ENCODE results near the gene TAF6L. TPM values are rescaled to one million over a fixed set of nuclear protein-coding genes. Genes with fewer than 3 reads are reported as not detected.
"Not testable (repeated sequence)": the region's sequence is repeated elsewhere in the genome, so short reads cannot be mapped to it uniquely, and the experiment has no call there.

Gene TAF6L, protein sequence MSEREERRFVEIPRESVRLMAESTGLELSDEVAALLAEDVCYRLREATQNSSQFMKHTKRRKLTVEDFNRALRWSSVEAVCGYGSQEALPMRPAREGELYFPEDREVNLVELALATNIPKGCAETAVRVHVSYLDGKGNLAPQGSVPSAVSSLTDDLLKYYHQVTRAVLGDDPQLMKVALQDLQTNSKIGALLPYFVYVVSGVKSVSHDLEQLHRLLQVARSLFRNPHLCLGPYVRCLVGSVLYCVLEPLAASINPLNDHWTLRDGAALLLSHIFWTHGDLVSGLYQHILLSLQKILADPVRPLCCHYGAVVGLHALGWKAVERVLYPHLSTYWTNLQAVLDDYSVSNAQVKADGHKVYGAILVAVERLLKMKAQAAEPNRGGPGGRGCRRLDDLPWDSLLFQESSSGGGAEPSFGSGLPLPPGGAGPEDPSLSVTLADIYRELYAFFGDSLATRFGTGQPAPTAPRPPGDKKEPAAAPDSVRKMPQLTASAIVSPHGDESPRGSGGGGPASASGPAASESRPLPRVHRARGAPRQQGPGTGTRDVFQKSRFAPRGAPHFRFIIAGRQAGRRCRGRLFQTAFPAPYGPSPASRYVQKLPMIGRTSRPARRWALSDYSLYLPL
- 10.3 TPM for total RNA-seq

DNA sequence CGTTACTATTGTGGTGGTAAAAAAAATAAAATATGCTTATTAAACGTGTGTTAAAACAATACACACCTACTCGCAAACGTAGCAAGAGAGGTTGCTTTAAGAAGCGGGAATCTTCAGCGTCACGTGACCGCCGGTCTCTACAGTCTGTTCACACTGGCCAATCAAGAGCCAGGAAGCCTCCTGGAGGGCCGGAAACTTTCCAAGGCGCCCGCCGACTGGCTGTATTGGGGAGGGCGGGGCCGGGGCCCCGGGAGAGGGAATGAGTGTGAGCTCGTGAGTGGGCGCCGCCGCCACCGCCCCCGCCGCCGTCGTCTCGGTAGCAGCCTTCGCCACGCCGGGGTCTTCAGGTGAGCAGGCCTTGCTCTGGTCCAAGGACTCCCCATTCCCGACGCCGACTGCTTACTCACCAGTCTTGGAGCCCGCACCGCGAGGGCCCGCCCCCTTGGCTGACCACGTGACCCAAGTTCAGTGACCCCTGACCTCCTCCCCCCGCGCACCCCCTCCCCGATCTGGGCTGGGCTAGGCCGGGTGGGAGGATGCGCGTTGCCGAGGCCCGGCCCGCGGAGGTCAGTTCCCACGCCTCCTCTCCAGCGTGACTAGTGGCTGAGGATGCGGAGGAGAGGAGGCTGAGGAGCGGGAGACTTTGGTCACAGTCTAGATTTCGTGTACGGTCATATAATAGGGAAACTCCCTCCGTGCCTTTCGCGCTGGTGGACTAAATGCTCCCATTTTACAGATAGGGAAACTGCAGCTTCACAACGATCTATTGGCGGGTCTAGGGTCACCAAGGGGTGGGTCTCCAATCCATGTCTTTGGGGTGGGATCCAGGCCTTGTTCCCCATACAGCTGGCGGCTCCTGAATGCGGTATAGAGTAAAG is at the start of gene TAF6L:
Gene TAF6L, plus strand, starts transcription at position 253 of the 878 bp plus-strand sequence. CDS start 4,388 bp downstream, outside the sequence.
- ATAC-seq, result peak; percentile 96

- ATAC-seq, result no peak
Observed at GRCh38 chr11:62721994-62722393, 49.2 kb upstream of the TAF6L start.

- no peak for ATAC-seq
Observed at GRCh38 chr11:62724171-62724570, 47.0 kb upstream of the TAF6L start.

GRCh38 chr11:62725646-62726045 is 45.5 kb upstream of the TAF6L start:
- no peak for ATAC-seq

DNA sequence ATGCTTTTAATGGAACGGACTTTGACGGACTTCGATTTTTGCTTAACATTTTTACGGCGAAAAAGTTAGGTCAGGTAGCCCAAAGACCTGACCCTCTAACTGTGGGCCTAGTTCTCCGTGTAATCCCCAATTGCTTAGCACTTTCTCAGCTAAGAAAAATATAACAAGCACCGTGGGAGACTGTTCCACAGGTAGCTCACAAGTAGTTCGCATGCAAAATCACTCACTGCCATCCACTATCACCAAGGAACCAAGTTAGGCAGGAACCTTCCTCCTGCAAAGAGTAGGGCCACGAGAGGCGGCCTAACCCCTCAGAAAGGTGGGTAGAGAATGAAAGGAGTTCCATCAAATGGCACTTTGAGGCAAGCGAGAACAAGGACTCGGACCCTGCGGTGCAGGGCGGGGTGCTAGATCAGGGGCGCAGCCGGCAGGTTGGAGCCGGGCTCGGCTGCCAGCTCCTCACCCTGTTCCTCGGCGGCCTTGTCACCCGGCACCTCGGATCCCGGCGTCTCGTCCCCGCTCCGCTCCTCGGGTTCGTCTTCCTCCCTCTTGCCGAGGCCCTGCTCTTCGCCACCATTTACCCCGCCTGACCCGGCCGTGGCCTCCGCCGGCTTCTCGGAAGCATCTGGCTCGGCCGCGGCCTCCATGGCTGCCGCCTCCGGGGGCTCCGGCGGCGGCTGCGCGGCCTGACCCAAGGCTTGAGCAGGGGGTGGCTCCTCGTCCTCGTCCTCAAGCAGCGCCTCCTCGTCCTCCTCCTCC is 44.9 kb upstream of the TAF6L start:
- no peak for ATAC-seq

DNA sequence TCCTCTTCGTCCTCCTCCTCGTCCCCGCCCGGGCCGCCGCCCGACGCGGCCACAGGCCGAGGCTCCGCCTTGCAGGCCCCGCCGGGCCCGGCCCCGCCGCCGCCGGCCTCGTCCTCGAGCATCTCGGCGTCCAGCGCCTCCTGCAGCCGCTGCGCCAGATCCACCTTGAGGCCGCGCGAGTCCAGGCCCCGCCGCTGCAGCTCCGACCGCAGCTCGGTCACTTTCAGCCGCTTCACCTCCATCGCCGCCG is 44.4 kb upstream of the TAF6L start:
- ATAC-seq, result peak; percentile 22

DNA sequence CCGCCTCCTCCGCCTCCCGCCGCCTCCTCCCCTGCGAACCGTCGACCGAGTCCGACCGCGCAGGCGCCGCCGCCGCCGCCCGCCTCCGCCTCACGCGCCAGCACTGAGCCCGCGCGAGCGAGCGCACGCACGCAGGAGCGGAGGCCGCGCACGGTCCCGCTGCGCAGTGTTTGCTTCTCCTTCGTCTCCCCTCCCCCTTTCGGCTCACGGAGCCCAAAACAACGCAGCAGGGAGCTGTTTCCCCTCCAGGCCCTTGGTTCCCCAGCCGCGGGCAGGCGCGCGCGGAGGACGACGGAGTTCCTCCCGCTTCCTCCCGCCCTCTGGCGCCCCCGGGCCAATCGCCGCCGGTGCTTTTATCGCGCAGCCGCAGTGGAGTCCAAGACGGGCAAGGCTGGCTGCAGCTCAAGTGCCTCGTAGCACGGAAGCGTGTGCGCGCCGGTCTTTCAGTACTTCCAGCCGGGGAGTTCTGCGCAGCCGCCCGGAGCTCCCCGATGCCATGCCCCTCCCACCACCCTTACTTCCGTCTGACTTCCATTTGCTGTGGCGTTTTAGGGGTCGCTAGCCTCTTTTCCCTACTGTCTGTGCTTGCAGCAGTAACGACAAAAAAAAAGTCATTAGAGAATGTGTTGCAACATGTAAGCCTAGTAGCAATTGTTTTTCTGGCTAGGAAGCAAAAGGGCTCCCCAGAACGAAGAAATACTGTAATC is 43.9 kb upstream of the TAF6L start, which contains the start of gene HNRNPUL2:
Gene HNRNPUL2, minus strand, starts transcription at position 293 of the 707 bp plus-strand sequence. CDS start 301 bp downstream, outside the sequence.
- ATAC-seq, result peak; percentile 94

DNA sequence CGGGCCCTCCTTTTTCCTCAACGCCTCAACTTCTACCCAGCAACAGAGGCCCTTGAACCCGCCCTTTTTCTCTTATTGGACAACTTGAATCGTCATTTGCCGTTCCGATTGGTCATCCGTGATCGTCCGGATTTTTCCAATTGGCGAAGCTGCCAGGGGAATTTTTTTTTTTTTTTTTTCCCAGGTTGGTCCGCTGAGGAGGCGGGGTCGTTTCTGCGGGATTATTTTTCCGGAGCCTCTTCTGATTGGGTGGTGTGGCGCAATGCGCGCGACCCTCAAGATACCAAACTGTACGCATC is 43.4 kb upstream of the TAF6L start:
- peak; percentile 74 for ATAC-seq

DNA sequence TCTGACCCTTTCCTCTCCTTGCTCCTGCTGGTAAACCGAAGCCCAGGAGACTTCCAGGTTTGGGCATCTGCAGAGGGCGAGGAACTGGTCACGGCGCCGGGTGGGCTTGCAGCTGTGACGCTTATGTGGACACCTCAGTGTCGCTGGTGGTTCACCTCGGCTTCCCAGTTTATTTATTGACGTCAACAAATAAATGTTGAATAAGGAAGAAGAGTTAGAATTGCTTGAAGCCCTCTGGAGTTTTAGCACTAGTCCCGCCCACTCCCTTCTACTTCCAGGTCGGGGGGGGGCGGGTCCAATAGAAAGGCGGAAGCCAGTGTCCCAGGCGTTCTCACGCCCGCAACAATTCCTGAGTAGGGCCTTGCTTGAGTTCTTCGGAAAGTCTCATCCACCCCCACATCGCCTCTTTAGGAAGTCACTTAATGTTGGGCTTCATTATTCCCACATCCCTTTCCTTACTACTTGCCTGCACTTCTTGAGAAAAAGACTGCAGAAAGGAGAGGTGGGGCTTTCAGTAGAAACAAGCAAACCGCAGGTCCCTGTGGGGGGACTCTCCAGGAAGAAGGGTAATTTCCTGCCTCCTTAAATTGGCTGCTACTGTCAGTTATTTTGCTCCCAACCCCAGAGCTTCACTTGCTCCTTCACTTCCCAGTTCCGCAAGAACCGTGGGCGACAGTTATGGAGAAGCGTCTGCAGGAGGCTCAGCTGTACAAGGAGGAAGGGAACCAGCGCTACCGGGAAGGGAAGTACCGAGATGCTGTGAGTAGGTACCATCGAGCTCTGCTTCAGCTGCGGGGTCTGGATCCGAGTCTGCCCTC is 42.8 kb upstream of the TAF6L start, which contains the start of gene TTC9C:
Gene TTC9C, plus strand, starts transcription at position 316 of the 818 bp plus-strand sequence. Its CDS starts 363 bp downstream, at position 679.
- ATAC-seq, result peak; percentile 55

- ATAC-seq, result not testable (repeated sequence)
Observed at GRCh38 chr11:62730076-62730475, 41.1 kb upstream of the TAF6L start.

- ATAC-seq, result peak; percentile 35
Observed at GRCh38 chr11:62732830-62733229, 38.4 kb upstream of the TAF6L start.

DNA sequence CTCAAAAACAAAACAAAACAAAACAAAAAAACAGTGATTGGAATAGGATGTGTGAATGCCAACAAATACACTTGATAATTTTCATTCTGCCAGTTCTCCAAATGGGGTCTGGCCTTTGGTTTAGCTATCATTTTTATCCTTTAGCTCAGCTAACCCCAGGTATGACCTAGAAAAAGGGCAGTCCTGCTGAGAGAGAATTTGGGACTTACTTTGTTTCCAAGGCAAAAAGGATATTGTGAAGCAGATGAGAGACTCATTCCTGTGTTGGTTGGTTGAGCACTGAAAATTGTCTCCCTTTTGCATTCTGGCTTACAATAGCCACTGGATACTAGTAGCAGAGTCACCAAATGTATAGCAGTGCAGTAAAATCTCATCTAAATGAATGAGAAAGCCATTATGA is 34.0 kb upstream of the TAF6L start:
- no peak for ATAC-seq

DNA sequence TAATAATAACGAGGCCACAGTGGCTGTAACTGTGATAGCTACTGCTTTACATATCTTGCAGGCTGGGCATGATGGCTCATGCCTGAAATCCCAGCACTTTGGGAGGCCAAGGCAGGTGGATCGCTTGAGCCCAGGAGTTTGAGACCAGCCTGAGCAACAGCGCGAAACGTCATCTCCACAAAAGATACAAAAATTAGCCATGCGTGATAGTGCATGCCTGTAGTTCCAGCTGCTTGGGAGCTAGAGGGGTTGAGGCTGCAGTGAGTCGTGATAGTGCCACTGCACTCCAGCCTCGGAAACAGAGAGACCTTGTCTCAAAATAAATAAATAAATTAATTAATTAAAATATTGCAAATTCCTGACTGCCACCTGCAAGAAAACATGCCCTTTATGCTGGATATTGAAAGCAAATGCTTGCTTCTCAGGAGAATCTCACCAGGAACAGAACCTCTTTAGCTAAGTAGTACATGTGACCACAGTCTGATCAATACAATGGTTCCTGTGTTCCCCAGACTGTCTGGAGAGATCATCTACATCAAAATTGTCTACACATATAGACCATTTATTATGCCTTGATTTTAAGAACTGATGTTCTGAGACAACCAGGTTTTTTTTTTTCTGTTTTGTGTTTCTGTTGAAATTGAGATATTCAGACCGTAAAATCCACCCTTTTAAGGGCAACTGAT is 23.6 kb upstream of the TAF6L start:
- no peak for ATAC-seq

GRCh38 chr11:62749931-62750330 is 21.3 kb upstream of the TAF6L start:
- not testable (repeated sequence) for ATAC-seq

DNA sequence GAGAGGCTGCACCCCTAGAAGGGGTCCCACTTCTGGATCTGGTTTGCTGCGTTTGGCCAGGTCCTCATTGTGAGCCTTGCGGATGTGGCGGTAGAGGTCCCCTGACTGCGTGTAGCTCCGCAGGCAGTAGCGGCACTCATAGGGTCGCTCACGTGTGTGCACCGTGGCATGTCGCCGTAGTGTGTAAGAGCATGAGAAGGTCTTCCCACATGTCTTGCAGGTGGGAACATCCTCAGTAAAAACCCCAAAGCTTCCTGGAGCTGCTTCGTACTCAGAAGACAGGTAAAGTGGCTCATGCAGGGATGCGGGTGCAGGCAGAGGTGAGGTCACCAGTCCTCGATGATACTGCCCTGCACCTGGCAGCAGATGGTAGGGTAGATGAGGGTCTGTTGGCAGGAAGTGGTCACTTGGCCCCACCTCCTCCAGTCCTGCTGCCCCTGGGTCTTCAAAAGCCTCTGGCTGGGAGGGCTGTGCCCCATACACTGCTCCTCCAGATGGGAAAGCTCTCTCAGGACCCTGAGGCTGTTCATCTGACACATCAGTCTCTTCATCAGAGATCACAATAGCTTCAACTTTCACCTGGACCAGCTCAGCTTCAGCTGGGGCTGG is 18.9 kb upstream of the TAF6L start:
- no peak for ATAC-seq

DNA sequence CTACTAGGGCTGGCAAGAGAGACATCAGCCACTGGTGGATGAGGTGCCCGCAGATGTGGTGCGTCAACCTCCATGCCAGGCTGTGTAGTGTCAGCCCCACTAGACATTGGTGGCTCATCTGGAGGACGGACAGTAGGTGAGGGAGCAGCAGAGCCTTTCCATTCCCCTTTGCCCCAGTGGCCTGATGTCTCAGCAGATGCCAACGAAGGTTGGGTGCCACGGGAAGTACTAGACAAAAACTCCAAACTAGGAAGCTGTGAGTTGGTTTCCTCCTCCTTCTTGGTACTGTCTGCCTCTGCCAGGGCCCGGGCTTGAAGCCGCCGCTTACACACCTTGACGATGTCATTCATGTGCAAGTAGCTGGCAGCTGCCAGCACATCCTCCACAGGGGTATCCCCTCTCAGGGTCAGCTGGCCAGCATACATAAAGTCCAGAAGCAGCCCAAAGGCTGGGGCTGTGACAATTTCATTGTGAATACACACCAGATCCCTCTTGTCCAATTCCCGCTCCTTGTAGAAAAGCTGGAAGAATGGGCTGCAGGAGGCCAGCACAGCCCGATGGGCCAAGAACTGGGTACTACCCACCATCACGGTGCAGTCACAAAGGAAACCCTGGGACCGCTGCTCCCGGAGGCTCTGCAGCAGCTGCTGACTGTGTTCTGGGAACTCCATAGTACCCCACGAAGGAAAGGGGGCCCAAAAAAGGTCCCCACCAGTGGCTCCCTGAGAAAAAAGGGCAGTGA is 18.0 kb upstream of the TAF6L start:
- ATAC-seq, result peak; percentile 1

DNA sequence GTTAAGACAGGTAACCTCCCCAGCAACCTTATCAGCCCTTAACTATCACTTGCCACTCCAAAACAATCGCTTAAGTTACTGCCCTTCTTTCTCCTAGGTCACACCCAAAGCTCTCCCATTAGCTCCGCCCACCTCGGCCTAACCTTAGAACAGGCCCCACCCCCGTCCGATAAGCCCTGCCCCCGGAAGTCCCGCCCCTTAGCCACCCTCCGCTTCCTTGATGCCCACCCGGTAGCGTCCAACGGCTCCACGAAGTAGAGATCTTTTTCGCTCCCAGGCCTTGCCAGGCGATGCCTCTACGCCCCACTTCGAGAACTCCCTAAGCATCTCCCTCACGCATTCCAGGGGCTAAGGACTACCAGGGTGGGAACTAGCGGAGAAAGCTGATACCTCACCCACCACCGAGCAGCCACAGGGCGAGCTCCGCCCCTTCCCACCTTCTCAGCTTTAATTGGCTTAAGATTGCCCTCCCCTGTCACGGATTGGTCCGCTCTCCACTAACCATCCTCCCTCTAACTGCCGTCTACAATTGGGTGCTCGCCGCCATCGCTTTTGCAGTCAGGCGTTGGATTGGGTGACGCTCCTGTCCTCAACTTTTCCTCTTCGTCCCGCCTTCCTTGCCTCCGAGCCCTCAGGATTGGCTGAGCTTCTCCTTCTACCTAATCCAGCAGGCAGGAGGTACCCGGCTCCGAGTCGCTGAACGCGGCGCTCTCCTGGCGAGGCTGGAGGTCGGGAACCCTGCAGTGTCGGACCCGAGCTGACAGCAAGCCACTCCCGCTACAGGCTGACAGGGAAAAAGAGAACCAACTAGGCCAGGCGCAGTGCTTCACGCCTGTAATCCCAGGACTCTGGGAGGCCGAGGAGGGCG is 17.2 kb upstream of the TAF6L start, which contains the start of gene ZBTB3:
Gene ZBTB3, minus strand, starts transcription at position 425 of the 868 bp plus-strand sequence. CDS start 496 bp downstream, outside the sequence.
- ATAC-seq, result peak; percentile 98

- no peak for ATAC-seq
Observed at GRCh38 chr11:62755086-62755615, 16.0 kb upstream of the TAF6L start.
